Mucosa of rectum (tissue), 2 donors: ENCODE results near the gene C2.
"Not testable (repeated sequence)": the region's sequence is repeated elsewhere in the genome, so short reads cannot be mapped to it uniquely, and the experiment has no call there.

Experiments
- H3K27ac ChIP-seq, 2 donors: one replicate each; pipeline ENCODE4 v1.7.0; 2013; ENCODE audit warnings: inconsistent platforms in 2 of 2, low read depth in 2 of 2, low read length in 2 of 2
- H3K27me3 ChIP-seq, 2 donors: one replicate each; pipeline ENCODE4 v1.7.0; 2013; ENCODE audit warnings: low read length in 2 of 2; ENCODE audit not compliant: control insufficient read depth in 2 of 2, insufficient read depth in 2 of 2
- H3K36me3 ChIP-seq, 2 donors: one replicate each; pipeline ENCODE4 v1.7.0; 2013; ENCODE audit warnings: low read length in 2 of 2; ENCODE audit not compliant: control insufficient read depth in 2 of 2, insufficient read depth in 2 of 2
- H3K4me1 ChIP-seq, 2 donors: one replicate each; pipeline ENCODE4 v1.7.0; 2013; ENCODE audit warnings: low read length in 2 of 2, mild to moderate bottlenecking in 1 of 2; ENCODE audit not compliant: control insufficient read depth in 2 of 2, insufficient read depth in 2 of 2
- H3K4me3 ChIP-seq, 2 donors: one replicate each; pipeline ENCODE4 v1.7.0; 2013; ENCODE audit warnings: low read length in 2 of 2
- H3K9ac ChIP-seq, 2 donors: one replicate each; pipeline ENCODE4 v1.7.0; 2013; ENCODE audit warnings: low read length in 2 of 2, low read depth in 1 of 2, mild to moderate bottlenecking in 1 of 2
- H3K9me3 ChIP-seq, 2 donors: one replicate each; pipeline ENCODE4 v1.7.0; 2013; ENCODE audit warnings: low read length in 2 of 2; ENCODE audit not compliant: control insufficient read depth in 2 of 2
- donor health status: healthy.
- donor health status: Normal muscosa, but diverticular disease.

C2 gene

GRCh38 chr6:31920811-31921210 lies 6.7 kb upstream of the C2 start:
- Histone ChIP-seq H3K9ac (no peak overlapping the region), H3K27ac (no peak overlapping the region), H3K27me3 (no peaks in the 10 kb centered on the region), H3K9me3 (no peaks in the 10 kb centered on the region), H3K4me3 (no peak overlapping the region), H3K36me3 (no peaks in the 10 kb centered on the region), H3K4me1 (no peaks in the 10 kb centered on the region)

- H3K36me3 ChIP-seq: no peaks in the 10 kb centered on the region
- no peak overlapping the region for H3K4me3 ChIP-seq
- no peaks in the 10 kb centered on the region for H3K4me1 ChIP-seq
- no peak overlapping the region for H3K9ac ChIP-seq
- H3K27me3 ChIP-seq: no peaks in the 10 kb centered on the region
- H3K9me3 ChIP-seq: no peaks in the 10 kb centered on the region
- H3K27ac ChIP-seq: no peak overlapping the region
These were observed 4.6 kb upstream of the C2 start for GRCh38 chr6:31922942-31923341.

- peak overlapping the region; percentile 46 to 63 for H3K4me3 ChIP-seq
- H3K27ac ChIP-seq: peak overlapping the region; percentile 13 to 17
- no peaks in the 10 kb centered on the region for H3K4me1 ChIP-seq
- H3K9ac ChIP-seq: peak overlapping the region; percentile 45 to 53
- H3K9me3 ChIP-seq: no peaks in the 10 kb centered on the region
- no peaks in the 10 kb centered on the region for H3K36me3 ChIP-seq
- H3K27me3 ChIP-seq: no peaks in the 10 kb centered on the region
These were observed 550 bp downstream of the C2 start for GRCh38 chr6:31927863-31928671.

GRCh38 chr6:31928672-31928939 lies 1.1 kb downstream of the C2 start:
- Histone ChIP-seq H3K4me3 (peak overlapping the region in 1 of 2 donors; percentile 63), H3K4me1 (no peaks in the 10 kb centered on the region), H3K36me3 (no peaks in the 10 kb centered on the region), H3K27ac (no peak overlapping the region), H3K9ac (no peak overlapping the region), H3K9me3 (no peaks in the 10 kb centered on the region), H3K27me3 (no peaks in the 10 kb centered on the region)

- H3K27me3 ChIP-seq: no peaks in the 10 kb centered on the region
- H3K27ac ChIP-seq: no peak overlapping the region
- no peak overlapping the region for H3K9ac ChIP-seq
- no peaks in the 10 kb centered on the region for H3K9me3 ChIP-seq
- no peaks in the 10 kb centered on the region for H3K4me1 ChIP-seq
- H3K36me3 ChIP-seq: no peaks in the 10 kb centered on the region
- H3K4me3 ChIP-seq: no peak overlapping the region
These were observed 3.4 kb downstream of the C2 start for GRCh38 chr6:31930962-31931361.

GRCh38 chr6:31932137-31932536 lies 4.6 kb downstream of the C2 start:
- not testable (repeated sequence) for H3K27ac ChIP-seq, H3K9ac ChIP-seq, H3K27me3 ChIP-seq, H3K4me1 ChIP-seq, H3K4me3 ChIP-seq, H3K36me3 ChIP-seq, H3K9me3 ChIP-seq

- Histone ChIP-seq H3K4me3 (no peak overlapping the region), H3K27me3 (no peaks in the 10 kb centered on the region), H3K4me1 (no peaks in the 10 kb centered on the region), H3K9me3 (no peaks in the 10 kb centered on the region), H3K9ac (no peak overlapping the region), H3K27ac (no peak overlapping the region), H3K36me3 (no peaks in the 10 kb centered on the region)
These were observed 6.0 kb downstream of the C2 start for GRCh38 chr6:31933537-31933936.

GRCh38 chr6:31935021-31935420 lies 7.5 kb downstream of the C2 start:
- no peaks in the 10 kb centered on the region for H3K36me3 ChIP-seq
- no peak overlapping the region for H3K27ac ChIP-seq
- H3K4me1 ChIP-seq: no peaks in the 10 kb centered on the region

GRCh38 chr6:31935823-31936222 lies 8.3 kb downstream of the C2 start:
- H3K36me3 ChIP-seq: no peaks in the 10 kb centered on the region
- no peaks in the 10 kb centered on the region for H3K9me3 ChIP-seq
- H3K27me3 ChIP-seq: no peaks in the 10 kb centered on the region
- H3K4me3 ChIP-seq: no peak overlapping the region
- H3K9ac ChIP-seq: no peak overlapping the region
- H3K27ac ChIP-seq: no peak overlapping the region
- H3K4me1 ChIP-seq: no peaks in the 10 kb centered on the region

More at GRCh38 chr6:31935021-31935420, 7.5 kb downstream of the C2 start:
- no peak overlapping the region for H3K4me3 ChIP-seq
- H3K27me3 ChIP-seq: no peaks in the 10 kb centered on the region
- no peaks in the 10 kb centered on the region for H3K9me3 ChIP-seq
- no peak overlapping the region for H3K9ac ChIP-seq

- H3K9ac ChIP-seq: no peak overlapping the region
- H3K27me3 ChIP-seq: no peaks in the 10 kb centered on the region
- peaks cover 4 to 6% of the 10 kb centered on the region in 2 donors for H3K4me1 ChIP-seq
- H3K27ac ChIP-seq: no peak overlapping the region
- H3K9me3 ChIP-seq: no peaks in the 10 kb centered on the region
- H3K36me3 ChIP-seq: no peaks in the 10 kb centered on the region
- H3K4me3 ChIP-seq: no peak overlapping the region
These were observed 12.7 kb downstream of the C2 start for GRCh38 chr6:31940256-31940664.

- no peak overlapping the region for H3K27ac ChIP-seq
- no peak overlapping the region for H3K9ac ChIP-seq
- H3K4me3 ChIP-seq: no peak overlapping the region
- H3K9me3 ChIP-seq: no peaks in the 10 kb centered on the region
- H3K4me1 ChIP-seq: peaks cover 12 to 17% of the 10 kb centered on the region in 2 donors
- H3K36me3 ChIP-seq: no peaks in the 10 kb centered on the region
- no peaks in the 10 kb centered on the region for H3K27me3 ChIP-seq
These were observed 16.2 kb downstream of the C2 start for GRCh38 chr6:31943742-31944141.
